GM18505 (cell line): Measurements from ENCODE around the gene LYL1.

Experiments
- ATAC-seq: cut with Tn5 transposase; IDR thresholded peaks from one replicate; pipeline ENCODE4 v1.9.1; 2021; ENCODE audit not compliant: unreplicated experiment
- POLR2A ChIP-seq: IDR thresholded peaks from 4 replicates; pipeline ENCODE4 v1.6.1; 2011; ENCODE audit warnings: borderline replicate concordance; ENCODE audit not compliant: insufficient read depth, insufficient read length; ENCODE audit errors: extremely low read depth

LYL1 gene

DNA sequence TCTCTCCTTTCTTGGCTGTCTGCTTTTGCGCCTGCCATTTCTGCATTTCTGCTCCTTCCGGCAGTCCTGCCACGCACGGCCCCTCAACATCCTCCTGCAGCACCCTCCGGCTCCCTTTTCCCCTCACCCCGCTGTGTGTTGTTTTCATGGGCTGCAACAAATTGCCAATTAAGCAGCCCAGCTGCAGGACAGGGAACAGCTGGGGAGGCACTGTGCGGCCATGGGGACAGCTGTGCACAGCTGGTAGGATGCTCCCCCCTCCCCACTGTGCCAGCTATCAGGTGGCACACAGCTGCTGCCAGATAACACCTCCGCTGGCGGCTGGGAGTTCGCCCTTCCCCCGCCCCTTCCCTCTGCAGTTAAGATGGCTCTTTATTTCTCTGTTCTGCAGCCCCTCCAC is 25.4 kb downstream of the LYL1 start:
- no peak for TF ChIP-seq POLR2A
- ATAC-seq = no peak

GRCh38 chr19:13076787-13077186 is 25.9 kb downstream of the LYL1 start:
- no peak for ATAC-seq
- no peak for TF ChIP-seq POLR2A

DNA sequence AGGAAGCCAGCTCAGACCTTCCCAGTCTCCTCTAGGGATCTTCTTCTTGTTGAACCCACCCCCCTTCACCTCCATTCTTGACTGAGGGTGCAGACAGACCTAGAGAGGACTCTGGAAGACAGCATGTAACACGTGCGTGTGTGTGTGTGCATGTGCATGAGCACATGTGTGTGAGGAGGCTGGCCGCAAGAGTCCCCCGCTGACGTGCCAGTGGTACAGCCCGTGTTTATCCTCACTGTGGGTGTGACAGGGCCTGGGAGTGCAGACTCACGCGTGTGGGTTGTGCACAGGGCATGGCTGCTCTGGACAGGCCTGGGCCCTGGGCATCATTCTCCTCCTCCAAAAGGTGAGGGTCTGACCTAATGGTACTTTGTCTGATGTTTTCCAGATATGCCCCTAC is 26.3 kb downstream of the LYL1 start:
- ATAC-seq = no peak
- no peak for TF ChIP-seq POLR2A

DNA sequence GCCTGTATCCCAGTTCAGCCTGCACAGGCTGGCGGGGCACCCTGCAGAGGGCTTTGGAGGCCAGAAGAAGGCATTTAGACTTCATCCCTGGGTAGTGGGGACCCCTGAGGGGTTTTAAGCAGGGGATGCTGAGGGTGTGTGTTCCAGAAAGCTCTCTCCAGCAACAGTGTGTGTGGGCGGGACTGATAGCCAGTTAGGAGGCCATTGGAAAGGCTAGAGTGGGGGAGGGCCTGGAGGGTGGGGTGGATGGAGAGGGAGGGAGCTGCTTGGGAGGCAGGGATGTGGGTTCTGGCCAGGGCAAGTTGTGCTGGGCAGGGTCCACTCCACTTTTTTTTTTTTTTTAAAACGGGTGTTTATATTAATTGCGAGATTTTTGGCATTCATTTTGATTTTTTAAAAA is 28.3 kb downstream of the LYL1 start:
- TF ChIP-seq POLR2A = no peak
- ATAC-seq = no peak

GRCh38 chr19:13073263-13073662 is 29.4 kb downstream of the LYL1 start:
- no peak for TF ChIP-seq POLR2A
- no peak for ATAC-seq

DNA sequence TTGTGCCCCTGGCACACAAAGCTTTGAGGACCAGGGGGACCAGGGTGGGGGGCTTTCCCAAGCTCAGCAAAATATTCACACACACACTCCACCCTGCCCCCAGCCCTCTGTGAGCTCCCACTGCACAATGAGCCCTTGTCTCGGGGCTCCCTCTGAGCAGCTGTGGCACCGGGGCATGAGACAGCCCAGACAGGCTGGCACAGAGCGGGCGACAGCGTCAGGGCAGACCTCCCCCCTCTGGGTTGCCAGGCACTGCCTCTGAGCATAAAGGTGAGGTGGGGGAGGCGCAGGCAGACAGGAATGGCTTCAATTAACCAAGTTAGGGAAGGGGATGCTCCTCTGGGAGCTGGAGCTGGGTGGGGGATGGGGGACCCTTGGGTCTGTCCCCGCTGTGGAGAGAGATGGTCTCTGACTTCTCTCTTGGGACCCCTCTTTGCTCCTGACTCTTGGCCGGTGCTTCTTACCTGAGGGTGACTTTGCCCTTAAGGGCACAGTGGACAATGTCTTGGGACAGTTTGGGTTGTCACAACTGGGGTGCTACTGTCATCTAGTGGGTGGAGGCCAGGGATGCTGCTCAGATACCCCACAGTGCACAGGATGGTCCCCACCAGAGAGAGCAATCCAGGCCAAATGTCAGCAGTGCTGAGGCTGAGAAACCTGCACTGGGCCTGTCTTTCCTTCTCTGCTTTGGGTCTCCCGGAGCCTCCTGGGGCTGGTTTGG is 30.3 kb downstream of the LYL1 start:
- no peak for TF ChIP-seq POLR2A
- no peak for ATAC-seq

- no peak for TF ChIP-seq POLR2A
- ATAC-seq = no peak
These were observed 31.0 kb downstream of the LYL1 start for GRCh38 chr19:13071444-13072187.

DNA sequence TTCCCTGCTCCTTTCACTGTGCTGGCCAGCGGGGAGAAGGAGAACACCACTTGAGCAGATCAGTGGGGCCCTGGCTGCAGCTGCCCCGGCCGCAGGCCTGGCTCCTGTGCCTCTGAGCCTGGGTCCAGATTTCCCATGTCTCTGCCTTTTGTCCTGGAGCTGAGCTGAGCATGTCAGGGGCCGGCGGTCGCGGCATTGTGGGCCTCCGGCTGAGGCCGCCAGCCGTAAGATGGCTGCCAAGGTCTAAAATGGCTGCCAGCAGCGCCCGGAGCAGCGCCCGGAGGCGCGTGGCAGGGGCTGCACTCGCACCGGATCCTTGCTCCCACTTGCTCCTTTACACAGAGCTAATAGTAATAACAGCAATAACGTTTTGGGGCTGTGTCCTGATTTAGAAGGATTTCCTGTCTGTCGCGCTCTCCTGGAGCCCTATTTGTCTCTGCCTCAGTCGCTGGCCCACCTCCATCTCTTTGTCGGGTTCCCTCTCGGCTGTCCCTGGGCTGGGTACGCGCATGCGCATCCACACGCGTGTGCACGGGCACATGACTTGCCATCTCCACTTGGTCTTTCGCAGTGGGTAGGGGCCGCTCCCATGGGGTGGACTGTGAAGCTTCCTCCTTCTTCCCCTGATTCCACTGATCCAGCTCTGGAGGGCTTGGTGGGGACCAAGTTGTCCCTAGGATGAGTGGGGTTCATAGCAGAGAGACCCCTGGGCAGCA is 32.1 kb downstream of the LYL1 start:
- TF ChIP-seq POLR2A = no peak
- ATAC-seq = no peak

- ATAC-seq = no peak
- no peak for TF ChIP-seq POLR2A
These were observed 33.0 kb downstream of the LYL1 start for GRCh38 chr19:13069415-13070359.

DNA sequence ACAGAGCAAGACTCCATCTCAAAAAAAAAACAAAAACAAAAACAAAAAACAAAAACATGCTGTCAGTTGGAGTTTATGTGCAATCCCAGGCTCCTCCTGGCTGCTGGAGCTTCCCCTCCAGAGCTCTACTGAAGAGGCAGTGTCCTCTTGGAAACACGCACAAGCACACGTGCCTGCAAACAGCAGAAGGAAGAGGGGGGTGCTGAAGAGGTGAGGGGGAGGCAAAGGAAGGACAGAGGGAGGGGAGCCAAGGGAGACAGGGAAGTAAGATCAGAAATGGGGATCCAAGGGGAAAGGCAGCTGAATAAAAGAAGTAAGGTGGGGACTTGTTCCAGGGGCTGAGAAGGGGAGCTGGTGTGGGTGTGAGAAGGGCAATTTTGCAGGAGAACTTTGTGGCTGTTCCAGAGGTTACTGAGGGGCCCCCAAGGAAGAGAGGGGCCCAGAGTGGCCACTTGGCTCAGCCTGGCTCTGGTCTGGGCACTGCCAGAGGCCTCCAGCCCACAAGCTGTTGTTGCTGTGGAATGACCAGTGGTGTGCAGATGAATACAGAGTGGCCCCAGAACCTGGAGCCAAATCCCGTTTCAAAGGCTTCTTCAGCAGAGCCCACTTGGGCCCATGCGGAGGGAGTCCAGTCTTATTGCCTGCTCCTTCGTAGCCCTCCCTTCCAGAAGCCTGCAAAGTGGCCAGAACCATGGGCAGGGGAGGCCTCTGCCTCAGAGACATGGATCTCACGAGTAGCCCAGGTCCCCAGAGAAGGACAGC is 34.4 kb downstream of the LYL1 start:
- no peak for TF ChIP-seq POLR2A
- no peak for ATAC-seq

DNA sequence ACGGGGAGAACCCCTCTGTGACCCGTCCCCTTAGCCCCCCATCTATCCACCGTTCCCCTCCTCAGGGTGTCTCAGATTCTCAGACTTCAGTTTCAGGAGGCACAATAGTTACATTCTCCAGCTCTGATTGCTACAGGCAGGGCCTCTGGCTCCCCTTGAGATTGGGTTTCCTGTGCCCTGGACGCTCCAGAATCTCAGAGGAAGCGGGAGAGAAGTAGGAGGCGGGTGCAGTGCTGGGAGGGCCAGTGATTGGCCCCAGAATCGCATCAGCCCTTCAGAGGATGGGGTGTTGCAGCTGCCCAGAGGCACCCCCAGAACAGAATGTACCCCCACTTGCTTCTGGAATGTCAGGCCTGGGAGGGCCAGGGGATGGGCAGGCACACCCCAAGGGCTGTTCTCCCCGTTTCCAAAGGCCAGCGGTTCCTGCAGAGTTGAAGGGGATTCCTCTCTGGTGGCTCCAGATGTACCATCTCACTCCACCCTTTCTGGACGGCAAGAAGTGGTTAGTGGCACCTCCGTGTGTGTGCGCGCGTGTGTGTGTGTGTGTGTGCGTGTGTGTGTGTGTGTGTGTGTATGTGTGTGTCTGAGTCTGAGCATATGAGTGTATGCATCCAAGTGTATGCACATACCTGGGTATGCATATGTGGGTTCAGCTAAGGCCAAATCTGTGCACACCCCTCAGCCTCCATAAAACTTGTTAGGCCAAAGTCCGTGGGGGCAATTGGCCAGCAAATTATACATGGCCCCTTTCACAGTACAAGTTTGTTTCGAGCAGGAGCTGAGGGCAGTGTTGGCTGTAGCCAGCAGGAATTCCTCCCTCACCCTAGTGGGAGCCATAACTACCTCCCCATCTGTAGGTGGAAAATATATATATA is 35.5 kb downstream of the LYL1 start:
- no peak for ATAC-seq
- TF ChIP-seq POLR2A = no peak
